Measurements from ENCODE around the gene SNED1. TPM values are rescaled to one million over a fixed set of nuclear protein-coding genes. Genes with fewer than 3 reads are reported as not detected.
A peak's percentile ranks its signal among the peaks of the same experiment; 100 is the strongest.
"Not testable (repeated sequence)": the region's sequence is repeated elsewhere in the genome, so short reads cannot be mapped to it uniquely, and the experiment has no call there.

SNED1 gene
- polyA plus RNA-seq, 12 donors: 1.6 to 7.1 (median 3.6) TPM; not detected in 1

DNA sequence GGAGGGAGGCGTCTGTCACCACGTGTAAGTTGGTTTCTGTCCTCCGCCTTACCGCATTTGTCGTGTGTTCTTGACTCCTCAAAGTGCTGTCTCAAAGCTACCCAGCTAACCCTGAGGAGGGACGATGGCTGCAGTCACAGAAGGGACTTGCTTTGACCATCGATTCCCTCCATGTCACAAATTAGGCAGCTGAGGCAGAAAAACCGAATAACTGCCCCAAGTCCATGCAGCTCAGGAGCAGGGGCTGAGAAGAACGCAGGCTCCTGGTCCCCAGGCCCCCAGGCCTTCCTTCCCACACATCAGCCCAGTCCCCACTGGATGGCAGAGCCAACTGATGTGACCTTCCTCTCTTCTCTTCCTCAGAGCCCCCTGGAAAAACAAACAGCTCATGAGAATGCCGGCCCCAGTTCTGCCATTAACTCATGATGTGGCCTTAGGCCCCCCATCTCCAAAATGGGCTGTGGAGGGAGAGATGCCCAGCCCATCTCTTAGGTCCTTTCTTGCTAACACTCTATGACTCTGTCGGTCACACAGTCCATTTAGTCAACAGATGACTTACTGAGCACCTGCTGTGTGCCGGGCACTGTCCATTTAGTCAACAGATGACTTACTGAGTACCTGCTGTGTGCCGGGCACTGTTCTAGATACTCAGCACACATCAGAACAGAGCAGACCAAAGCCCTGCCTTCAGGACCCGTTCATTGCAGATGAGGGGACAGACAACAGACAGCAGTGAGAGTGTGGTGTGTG, 84.1 kb downstream of the SNED1 start:
- no peak for DNase-seq

GRCh38 chr2:241083091-241083415, 84.6 kb downstream of the SNED1 start:
- DNase-seq: no peak

- no peak for DNase-seq
Observed at GRCh38 chr2:241084856-241085444, 86.5 kb downstream of the SNED1 start.

- no peak for DNase-seq
Observed at GRCh38 chr2:241087420-241088268, 89.2 kb downstream of the SNED1 start.

GRCh38 chr2:241088376-241088775, 90.0 kb downstream of the SNED1 start:
- DNase-seq: no peak

- DNase-seq: no peak
Observed at GRCh38 chr2:241088791-241089732, 90.6 kb downstream of the SNED1 start.

GRCh38 chr2:241091201-241091600, 92.8 kb downstream of the SNED1 start:
- DNase-seq: no peak

DNA sequence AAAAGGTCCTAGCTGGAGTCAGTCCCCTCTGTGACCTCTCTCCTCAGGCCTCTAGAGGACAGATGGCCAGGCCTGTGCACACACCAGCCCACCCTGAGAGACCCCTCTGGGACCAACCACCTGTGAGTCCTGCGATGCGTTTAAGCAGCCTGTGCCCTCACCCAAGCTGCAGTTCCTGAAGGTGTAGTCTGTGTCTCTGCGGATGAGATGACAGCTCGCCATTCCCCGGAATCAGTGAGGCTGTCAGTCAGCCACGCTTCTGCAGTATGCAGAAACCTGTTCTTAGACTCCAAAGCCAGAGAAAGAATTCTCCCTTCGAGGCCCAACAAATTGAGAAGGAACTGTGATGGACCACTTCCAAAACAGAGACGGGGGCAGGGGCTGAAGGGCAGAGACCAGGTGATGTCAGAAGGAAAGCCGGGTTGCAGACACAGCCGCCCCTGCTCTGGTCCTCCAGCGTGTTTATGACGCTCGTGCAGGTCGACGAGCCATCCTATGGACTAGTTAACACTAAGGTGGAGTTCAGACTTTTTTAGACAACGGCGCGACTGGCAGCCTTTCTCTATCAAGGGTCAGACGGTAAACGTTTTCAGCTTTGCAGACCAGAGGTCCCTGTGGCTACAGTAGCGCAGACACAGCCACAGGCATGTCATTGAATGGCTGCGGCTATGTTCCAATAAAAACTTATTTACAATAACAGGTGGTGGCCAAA, 93.5 kb downstream of the SNED1 start:
- no peak for DNase-seq

- DNase-seq: no peak
Observed at GRCh38 chr2:241092677-241093076, 94.3 kb downstream of the SNED1 start.

GRCh38 chr2:241093133-241093781, 94.8 kb downstream of the SNED1 start:
- DNase-seq: not testable (repeated sequence)

GRCh38 chr2:241094172-241094571, 95.8 kb downstream of the SNED1 start:
- DNase-seq: no peak

DNA sequence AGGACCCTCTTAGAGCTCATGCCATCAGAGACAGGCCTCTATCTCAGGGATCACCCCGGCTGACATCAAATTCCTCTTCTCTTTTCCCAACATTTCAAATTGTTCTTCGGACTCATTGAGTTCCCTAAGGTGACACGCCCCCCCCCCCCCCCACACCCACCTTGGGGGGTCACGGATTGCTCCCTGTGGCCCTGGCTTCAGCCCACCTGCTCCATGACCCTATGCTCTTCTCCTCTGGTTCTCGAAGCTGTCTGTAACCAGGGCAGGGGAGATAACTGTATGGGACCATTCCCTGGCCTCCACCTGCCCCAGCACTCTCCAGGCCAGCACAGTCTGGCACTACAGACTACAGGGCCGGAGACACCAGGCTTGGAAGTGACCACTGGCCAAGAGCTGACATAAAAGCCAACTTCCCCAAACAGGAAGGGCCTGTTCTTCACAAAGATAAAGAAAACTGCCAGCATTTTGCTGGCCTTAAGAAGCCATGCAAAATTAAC, 96.6 kb downstream of the SNED1 start:
- DNase-seq: no peak

GRCh38 chr2:241095594-241096290, 97.3 kb downstream of the SNED1 start:
- no peak for DNase-seq

- DNase-seq: no peak
Observed at GRCh38 chr2:241096979-241097378, 98.6 kb downstream of the SNED1 start.

DNA sequence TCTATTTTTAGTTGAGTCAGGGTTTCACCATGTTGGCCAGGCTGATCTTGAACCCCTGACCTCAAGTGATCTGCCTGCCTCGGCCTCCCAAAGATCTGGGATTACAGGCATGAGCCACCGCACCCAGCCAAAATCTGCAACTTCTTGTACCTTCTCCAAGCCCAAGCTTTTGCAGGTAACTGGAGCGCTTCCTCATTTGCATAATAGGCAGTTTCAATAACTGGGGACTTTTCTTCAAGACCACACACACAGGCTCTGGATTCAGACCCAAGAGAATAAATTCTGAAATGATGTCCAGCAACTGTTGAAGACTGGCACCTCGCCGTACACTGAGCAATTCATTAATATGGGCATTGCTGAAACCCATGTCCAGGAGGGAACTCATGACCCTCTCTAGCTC, 100.8 kb downstream of the SNED1 start:
- DNase-seq: no peak

DNA sequence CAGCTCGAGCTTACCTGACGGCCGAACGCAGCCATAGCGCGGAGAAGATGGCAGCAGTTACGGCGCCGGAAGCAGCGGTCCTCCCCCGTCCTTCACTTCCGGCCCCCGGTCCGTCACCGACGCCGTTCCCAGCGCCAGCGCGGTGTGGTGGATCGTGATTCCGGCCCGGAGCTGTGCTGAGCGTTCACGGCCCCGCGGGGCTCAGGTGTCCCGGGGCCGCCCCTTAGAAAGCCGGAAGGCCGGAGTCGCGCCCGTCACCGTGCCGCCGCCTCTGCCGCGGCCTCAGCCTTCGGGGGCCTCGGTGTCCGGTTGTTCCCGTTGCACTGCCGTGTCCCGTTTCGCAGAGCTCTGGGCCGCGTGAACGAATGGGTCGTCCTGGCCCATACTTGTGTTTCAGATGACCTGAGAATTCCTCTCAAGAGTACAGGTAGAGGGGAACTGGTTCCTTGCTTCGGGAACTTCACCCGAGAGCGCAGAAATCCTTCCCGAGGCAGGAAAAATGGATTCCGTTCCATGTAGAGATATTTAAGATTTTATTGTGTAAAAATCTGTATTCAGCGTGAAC, 103.9 kb downstream of the SNED1 start, which contains the start of gene MTERF4:
Gene MTERF4 (minus strand): TSS at position 49 of the 565 bp plus-strand sequence. CDS start 14 bp downstream, at position 35.
- DNase-seq: peak; percentile 91

DNA sequence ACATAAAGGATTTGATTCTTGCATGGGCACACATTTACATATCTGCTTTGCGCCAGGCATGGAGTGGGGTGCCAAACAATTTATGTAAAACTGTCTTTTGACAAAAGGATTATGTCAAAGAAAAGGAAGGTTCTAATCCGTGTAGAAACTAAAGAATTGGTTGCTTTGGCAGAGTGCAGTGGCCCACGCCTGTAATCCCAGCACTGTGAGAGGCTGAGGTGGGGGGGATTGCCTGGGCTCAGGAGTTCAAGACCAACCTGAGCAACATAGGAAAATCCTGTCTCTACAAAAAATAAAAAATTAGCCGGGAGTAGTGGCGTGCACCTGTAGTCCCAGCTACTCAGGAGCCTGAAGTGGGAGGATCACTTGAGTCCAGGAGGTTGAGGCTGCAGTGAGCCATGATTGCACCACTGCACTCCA, 104.8 kb downstream of the SNED1 start:
- DNase-seq: no peak

- DNase-seq: not testable (repeated sequence)
Observed at GRCh38 chr2:241104611-241105010, 106.2 kb downstream of the SNED1 start.

GRCh38 chr2:241105641-241106040, 107.2 kb downstream of the SNED1 start:
- no peak for DNase-seq
